ENCODE data around the gene RC3H2. TPM values are rescaled to one million over a fixed set of nuclear protein-coding genes. Genes with fewer than 3 reads are reported as not detected.

The RC3H2 gene
- total and polyA plus RNA-seq, 2 of the 13 experiments (the other 11 are each of a cell fraction or from before 2014, with no cell fraction given), result 21.0 to 36.4 TPM

DNA sequence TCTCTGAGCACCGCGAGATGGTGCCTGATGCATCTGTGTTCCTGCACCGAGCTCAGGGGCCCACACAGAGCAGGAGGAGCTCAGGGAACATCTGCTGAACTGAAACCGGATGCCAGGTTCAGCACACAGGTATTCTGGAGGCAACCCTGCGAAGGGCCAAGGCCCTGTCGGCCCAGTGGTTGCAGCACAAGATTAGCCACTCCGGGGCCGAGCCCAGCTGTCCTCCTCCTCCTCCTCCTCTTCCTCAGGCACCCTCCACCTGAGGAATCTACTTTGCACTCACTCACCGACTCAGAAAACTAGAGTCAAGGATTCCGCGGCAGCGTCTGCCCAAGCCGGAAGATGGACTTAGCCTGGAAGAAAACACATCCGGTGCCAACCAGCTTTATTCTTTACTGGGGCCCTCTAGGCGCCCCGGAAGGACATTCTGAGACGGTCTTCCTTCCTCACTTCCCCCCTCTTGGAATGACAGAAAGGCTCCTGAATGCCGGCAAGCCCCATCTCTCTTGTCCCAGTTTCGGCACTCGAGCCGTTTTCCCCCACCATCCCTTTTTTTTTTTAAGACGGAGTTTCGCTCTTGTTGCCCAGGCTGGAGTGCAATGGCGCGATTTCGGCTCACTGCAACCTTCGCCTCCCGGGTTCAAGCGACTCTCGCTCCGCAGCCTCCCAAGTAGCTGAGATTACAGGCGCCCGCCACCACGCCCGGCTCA, 8.0 kb upstream of the RC3H2 start, which contains the start of gene ZBTB6 (continued):
- TF ChIP-seq GPN1 (CRISPR knock-in tag; IDR thresholded peaks at IDR 0.05; ENCODE audit: borderline replicate concordance), result no peak
- TF ChIP-seq JARID2 (CRISPR knock-in tag; IDR thresholded peaks at IDR 0.05; ENCODE audit: insufficient replicate concordance), result no peak
- TF ChIP-seq ZNF33B (CRISPR knock-in tag; IDR thresholded peaks at IDR 0.05), result no peak
- TF ChIP-seq, protein P1, sequence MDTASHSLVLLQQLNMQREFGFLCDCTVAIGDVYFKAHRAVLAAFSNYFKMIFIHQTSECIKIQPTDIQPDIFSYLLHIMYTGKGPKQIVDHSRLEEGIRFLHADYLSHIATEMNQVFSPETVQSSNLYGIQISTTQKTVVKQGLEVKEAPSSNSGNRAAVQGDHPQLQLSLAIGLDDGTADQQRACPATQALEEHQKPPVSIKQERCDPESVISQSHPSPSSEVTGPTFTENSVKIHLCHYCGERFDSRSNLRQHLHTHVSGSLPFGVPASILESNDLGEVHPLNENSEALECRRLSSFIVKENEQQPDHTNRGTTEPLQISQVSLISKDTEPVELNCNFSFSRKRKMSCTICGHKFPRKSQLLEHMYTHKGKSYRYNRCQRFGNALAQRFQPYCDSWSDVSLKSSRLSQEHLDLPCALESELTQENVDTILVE (CRISPR knock-in tag; IDR thresholded peaks at IDR 0.05), result no peak; the same call in 1 of the 2 replicates
- no peak for TF ChIP-seq BHLHE40 (IDR thresholded peaks at IDR 0.05; ENCODE audit: low read length)
- TF ChIP-seq NR2F2 (IDR thresholded peaks at IDR 0.05; ENCODE audit: borderline replicate concordance, low read depth), result no peak
- TF ChIP-seq, protein P2, sequence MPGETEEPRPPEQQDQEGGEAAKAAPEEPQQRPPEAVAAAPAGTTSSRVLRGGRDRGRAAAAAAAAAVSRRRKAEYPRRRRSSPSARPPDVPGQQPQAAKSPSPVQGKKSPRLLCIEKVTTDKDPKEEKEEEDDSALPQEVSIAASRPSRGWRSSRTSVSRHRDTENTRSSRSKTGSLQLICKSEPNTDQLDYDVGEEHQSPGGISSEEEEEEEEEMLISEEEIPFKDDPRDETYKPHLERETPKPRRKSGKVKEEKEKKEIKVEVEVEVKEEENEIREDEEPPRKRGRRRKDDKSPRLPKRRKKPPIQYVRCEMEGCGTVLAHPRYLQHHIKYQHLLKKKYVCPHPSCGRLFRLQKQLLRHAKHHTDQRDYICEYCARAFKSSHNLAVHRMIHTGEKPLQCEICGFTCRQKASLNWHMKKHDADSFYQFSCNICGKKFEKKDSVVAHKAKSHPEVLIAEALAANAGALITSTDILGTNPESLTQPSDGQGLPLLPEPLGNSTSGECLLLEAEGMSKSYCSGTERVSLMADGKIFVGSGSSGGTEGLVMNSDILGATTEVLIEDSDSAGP (CRISPR knock-in tag; IDR thresholded peaks at IDR 0.05; ENCODE audit: borderline replicate concordance), result peak; percentile 89
- TF ChIP-seq ONECUT2 (CRISPR knock-in tag; IDR thresholded peaks at IDR 0.05), result no peak
- no peak for TF ChIP-seq ZNF383 (CRISPR knock-in tag; IDR thresholded peaks at IDR 0.05; ENCODE audit: borderline replicate concordance)
- TF ChIP-seq ATRX (CRISPR knock-in tag; IDR thresholded peaks at IDR 0.05; ENCODE audit: borderline replicate concordance), result no peak
- TF ChIP-seq NCOA2 (CRISPR knock-in tag; IDR thresholded peaks at IDR 0.05), result no peak
- TF ChIP-seq CREM (IDR thresholded peaks at IDR 0.05), result peak; percentile 81
- no peak for TF ChIP-seq CREM (CRISPR knock-in tag; IDR thresholded peaks at IDR 0.05)
- TF ChIP-seq ZNF34 (CRISPR knock-in tag; IDR thresholded peaks at IDR 0.05; ENCODE audit: borderline replicate concordance), result 0 out of 2 replicates have a peak, but pooled peaks have one; percentile 30
- TF ChIP-seq MEF2D (CRISPR knock-in tag; IDR thresholded peaks at IDR 0.05), result peak; percentile 68; the same call in 1 of the 2 replicates
- peak; percentile 36; the same call in 1 of the 2 replicates for TF ChIP-seq RAD21 (CRISPR knock-in tag; IDR thresholded peaks at IDR 0.05)
- TF ChIP-seq ZMYM3 (CRISPR knock-in tag; IDR thresholded peaks at IDR 0.05), result 0 out of 2 replicates have a peak, but pooled peaks have one; percentile 62
- TF ChIP-seq ZNF350 (CRISPR knock-in tag; IDR thresholded peaks at IDR 0.05; ENCODE audit: borderline replicate concordance, low read depth), result peak; percentile 69; the same call in 1 of the 2 replicates
- no peak for TF ChIP-seq PRPF4 (IDR thresholded peaks at IDR 0.05; ENCODE audit: low read depth, low read length, poor library complexity, severe bottlenecking)
- no peak for TF ChIP-seq SMAD9 (CRISPR knock-in tag; IDR thresholded peaks at IDR 0.05)
- no peak for TF ChIP-seq ZNF256 (CRISPR knock-in tag; conservative IDR thresholded peaks at IDR 0.05)
- no peak for TF ChIP-seq ZNF629 (CRISPR knock-in tag; conservative IDR thresholded peaks at IDR 0.05)
- TF ChIP-seq EHMT2 (IDR thresholded peaks at IDR 0.05; ENCODE audit: borderline replicate concordance, low read depth, low read length), result no peak
- TF ChIP-seq RXRB (CRISPR knock-in tag; IDR thresholded peaks at IDR 0.05; ENCODE audit: borderline replicate concordance), result no peak; the same call in 1 of the 2 replicates
- no peak for TF ChIP-seq FIP1L1 (IDR thresholded peaks at IDR 0.05; ENCODE audit: borderline replicate concordance, insufficient read depth, low read depth, low read length)
- peak; percentile 87; the same call in 1 of the 2 replicates for TF ChIP-seq PHF21A (CRISPR knock-in tag; IDR thresholded peaks at IDR 0.05)
- TF ChIP-seq SP5 (CRISPR knock-in tag; IDR thresholded peaks at IDR 0.05; ENCODE audit: borderline replicate concordance, low read depth), result peak; percentile 14; the same call in 1 of the 2 replicates
- no peak for TF ChIP-seq CCAR2 (optimal IDR thresholded peaks at IDR 0.05; ENCODE audit: low read depth, low read length)
